Measurements from ENCODE around the gene ZNF213.

DNA sequence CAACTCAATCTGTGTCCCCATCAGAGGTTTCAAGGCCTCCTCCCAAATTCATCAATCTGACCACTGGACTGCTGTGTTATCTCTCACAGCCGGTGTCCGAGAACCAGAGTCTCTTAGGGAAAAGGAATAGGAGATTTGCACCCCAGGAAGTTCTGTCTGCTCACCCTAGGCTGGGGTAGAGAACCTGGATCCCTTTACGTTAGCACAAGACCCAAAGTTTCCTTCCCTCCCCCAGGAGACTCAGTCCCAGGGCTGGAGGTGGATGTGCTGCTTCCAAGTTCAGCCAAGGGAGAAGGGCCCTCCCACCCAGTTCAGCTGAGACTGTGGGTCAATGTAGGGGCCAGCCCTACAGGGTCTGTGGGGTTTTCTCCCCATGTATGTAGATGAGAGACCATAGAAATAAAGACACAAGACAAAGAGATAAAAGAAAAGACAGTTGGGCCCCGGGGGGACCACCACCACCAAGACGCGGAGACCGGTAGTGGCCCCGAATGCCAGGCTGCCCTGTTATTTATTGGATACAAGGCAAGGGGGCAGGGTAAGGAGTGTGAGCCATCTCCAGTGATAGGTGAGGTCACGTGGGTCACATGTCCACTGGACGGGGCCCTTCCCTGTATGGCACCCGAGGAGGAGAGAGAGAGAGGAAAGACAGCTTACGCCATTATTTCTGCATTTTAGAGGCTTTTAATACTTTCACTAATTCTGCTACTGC lies 30.4 kb downstream of the ZNF213 start:
- TF ChIP-seq YY1 (IDR thresholded peaks at IDR 0.05; ENCODE audit: insufficient read depth, insufficient read length) (no peak), ZNF274 (IDR thresholded peaks at IDR 0.05; ENCODE audit: low read depth, low read length) (no peak), SUZ12 (IDR thresholded peaks at IDR 0.05; ENCODE audit: extremely low read depth, insufficient read depth, insufficient read length) (no peak)

All from NT2/D1 (cell line).